Measurements from ENCODE around the gene EPHB2.

Gene EPHB2

DNA sequence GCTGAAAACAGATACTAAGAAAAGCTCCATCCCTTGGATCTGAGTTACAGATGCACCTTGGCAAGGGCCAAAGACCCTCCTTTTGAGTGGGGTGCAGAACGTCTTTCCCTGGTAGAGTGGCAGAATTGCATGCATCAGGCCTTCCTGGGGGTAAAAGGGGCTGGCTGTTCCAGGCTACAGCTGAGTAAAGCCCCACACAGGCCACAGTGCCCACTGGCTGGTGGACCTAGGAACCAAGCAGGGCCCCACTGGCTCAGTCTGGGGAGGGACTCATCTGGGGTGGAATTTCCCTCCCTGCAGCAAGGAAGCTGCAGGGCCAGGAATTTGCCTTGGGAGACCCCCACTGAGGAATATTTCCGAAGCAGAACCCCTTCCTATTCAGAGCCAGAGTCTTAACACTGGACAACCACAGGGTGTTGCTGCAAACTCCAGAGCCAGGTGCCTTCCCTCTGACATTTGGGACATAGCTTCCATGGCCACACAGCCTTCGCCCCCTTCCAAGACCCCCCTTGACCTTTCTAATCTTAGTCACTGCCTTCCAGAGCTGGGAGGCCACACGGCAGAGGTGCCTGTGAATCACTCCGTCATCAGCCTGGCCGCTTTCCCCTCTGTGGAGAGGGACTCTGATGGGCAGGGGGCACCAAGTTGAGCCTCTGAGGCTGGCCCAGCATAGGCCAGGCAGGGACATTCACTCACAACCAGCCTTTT lies 209.5 kb downstream of the EPHB2 start:
- H4K20me1 ChIP-seq (ENCODE audit: insufficient read depth, low read length), result no peaks in the 10 kb centered on the region
- no peak for DNase-seq
- peaks cover 84% of the 10 kb centered on the region for H3K27me3 ChIP-seq (replicated peaks; ENCODE audit: insufficient read depth, low read length)
- H3K9ac ChIP-seq (ENCODE audit: low read length), result no peak overlapping the region
- H3K9me3 ChIP-seq (replicated peaks; ENCODE audit: insufficient read depth, low read length), result no peaks in the 10 kb centered on the region
- H3K36me3 ChIP-seq (replicated peaks; ENCODE audit: insufficient read depth, low read length), result no peaks in the 10 kb centered on the region
- no peaks in the 10 kb centered on the region for H3K4me1 ChIP-seq (ENCODE audit: low read length)
- H3K27ac ChIP-seq (ENCODE audit: low read length), result no peak overlapping the region
- H2AFZ ChIP-seq (ENCODE audit: low read length), result no peak overlapping the region
- no peak overlapping the region for H3K4me2 ChIP-seq (ENCODE audit: low read depth, low read length)
- no peak for TF ChIP-seq EZH2phosphoT487 (IDR thresholded peaks at IDR 0.05; ENCODE audit: low read length)
- no peak for TF ChIP-seq EZH2 (optimal IDR thresholded peaks at IDR 0.05; ENCODE audit: low read depth, low read length)
- TF ChIP-seq, protein P1, sequence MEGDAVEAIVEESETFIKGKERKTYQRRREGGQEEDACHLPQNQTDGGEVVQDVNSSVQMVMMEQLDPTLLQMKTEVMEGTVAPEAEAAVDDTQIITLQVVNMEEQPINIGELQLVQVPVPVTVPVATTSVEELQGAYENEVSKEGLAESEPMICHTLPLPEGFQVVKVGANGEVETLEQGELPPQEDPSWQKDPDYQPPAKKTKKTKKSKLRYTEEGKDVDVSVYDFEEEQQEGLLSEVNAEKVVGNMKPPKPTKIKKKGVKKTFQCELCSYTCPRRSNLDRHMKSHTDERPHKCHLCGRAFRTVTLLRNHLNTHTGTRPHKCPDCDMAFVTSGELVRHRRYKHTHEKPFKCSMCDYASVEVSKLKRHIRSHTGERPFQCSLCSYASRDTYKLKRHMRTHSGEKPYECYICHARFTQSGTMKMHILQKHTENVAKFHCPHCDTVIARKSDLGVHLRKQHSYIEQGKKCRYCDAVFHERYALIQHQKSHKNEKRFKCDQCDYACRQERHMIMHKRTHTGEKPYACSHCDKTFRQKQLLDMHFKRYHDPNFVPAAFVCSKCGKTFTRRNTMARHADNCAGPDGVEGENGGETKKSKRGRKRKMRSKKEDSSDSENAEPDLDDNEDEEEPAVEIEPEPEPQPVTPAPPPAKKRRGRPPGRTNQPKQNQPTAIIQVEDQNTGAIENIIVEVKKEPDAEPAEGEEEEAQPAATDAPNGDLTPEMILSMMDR (IDR thresholded peaks at IDR 0.05; ENCODE audit: low read length), result no peak
- no peaks in the 10 kb centered on the region for H3K79me2 ChIP-seq (ENCODE audit: low read length)
- H3K4me3 ChIP-seq (ENCODE audit: low read length), result no peak overlapping the region
- H3F3A ChIP-seq (ENCODE audit: insufficient read depth, low read length), result no peaks in the 10 kb centered on the region
- no peaks in the 10 kb centered on the region for H3K9me2 ChIP-seq (replicated peaks; ENCODE audit: insufficient read depth, low read length)

DNA sequence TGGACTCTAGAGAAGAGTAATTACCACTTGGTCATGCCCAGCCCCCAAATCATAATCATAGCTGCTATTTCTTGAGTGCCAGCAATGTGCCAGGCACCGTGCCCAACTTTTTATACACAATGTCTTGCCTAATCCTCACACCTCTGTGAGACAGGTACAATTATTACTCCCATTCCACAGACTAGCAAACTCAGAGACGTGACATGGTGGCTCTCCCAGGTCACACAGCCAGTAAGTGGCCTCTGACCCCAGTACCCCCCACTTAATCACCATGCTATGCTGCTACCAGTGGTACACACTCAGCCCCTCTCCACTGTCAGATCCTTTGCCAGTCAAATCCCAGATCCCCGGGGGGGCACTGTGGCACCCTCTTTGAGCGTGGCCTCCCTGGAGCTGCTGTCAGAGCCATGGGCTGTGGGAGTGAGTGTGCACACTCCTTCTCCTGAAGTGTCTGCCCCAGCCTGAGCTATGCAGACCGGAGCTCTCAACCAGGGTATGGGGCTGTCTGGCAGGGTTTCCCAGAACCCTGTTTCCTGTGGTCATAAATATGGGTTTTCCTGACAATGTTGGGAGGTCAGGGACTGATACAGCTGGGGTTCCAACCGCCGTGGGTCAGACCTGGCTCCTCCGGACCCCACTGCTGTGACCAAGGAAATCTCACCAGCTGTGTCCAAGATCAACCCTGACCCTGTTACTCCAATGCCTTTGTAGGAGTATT lies 210.3 kb downstream of the EPHB2 start:
- H4K20me1 ChIP-seq (ENCODE audit: insufficient read depth, low read length), result no peaks in the 10 kb centered on the region
- no peaks in the 10 kb centered on the region for H3K36me3 ChIP-seq (replicated peaks; ENCODE audit: insufficient read depth, low read length)
- peaks cover 84% of the 10 kb centered on the region for H3K27me3 ChIP-seq (replicated peaks; ENCODE audit: insufficient read depth, low read length)

DNA sequence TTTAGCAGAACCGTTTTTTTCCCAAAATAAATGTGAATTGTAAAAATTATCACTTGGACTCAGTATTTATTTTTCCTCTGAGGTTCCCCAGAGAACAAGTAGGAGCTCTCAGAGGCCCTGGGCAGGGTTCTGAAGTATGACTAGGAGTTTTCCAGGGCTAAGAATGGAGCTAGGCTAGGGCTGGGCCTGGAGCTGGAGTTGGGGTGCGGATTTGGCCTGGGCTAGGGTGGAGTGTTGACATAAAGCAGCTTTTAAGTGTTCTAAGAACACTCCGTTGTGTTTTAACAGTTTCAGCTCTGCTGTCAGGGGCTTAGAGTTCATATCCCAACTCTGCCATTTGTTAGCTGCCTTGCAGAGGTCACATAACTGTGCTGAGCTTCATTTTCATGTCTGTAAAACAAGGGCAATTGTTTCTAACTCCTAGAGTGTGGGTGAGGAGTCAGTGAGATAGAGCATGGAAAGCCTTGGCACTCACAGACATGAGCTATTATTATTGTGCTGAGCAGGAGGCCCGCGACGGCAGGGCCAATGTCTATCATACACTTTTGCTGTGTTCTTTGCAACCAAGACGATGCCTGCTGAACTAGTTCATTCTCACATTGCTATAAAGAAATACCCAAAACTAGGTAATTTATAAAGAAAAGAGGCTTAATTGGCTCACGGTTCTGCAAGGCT lies 210.9 kb downstream of the EPHB2 start:
- H3K9ac ChIP-seq (ENCODE audit: low read length), result no peak overlapping the region
- TF ChIP-seq EZH2phosphoT487 (IDR thresholded peaks at IDR 0.05; ENCODE audit: low read length) (no peak), EZH2 (optimal IDR thresholded peaks at IDR 0.05; ENCODE audit: low read depth, low read length) (no peak)
- TF ChIP-seq, protein P1 (IDR thresholded peaks at IDR 0.05; ENCODE audit: low read length), result no peak
- no peaks in the 10 kb centered on the region for H3K4me1 ChIP-seq (ENCODE audit: low read length)
- H2AFZ ChIP-seq (ENCODE audit: low read length), result no peak overlapping the region
- no peak for DNase-seq
- H3K4me3 ChIP-seq (ENCODE audit: low read length), result no peak overlapping the region
- no peaks in the 10 kb centered on the region for H3F3A ChIP-seq (ENCODE audit: insufficient read depth, low read length)
- H4K20me1 ChIP-seq (ENCODE audit: insufficient read depth, low read length), result no peaks in the 10 kb centered on the region
- H3K9me2 ChIP-seq (replicated peaks; ENCODE audit: insufficient read depth, low read length), result no peaks in the 10 kb centered on the region
- H3K4me2 ChIP-seq (ENCODE audit: low read depth, low read length), result no peak overlapping the region
- H3K27ac ChIP-seq (ENCODE audit: low read length), result no peak overlapping the region
- no peaks in the 10 kb centered on the region for H3K79me2 ChIP-seq (ENCODE audit: low read length)
- H3K9me3 ChIP-seq (replicated peaks; ENCODE audit: insufficient read depth, low read length), result no peaks in the 10 kb centered on the region
- H3K36me3 ChIP-seq (replicated peaks; ENCODE audit: insufficient read depth, low read length), result no peaks in the 10 kb centered on the region
- peaks cover 85% of the 10 kb centered on the region for H3K27me3 ChIP-seq (replicated peaks; ENCODE audit: insufficient read depth, low read length)

More for the DNA sequence above, 210.3 kb downstream of the EPHB2 start:
- Histone ChIP-seq H3K4me2 (ENCODE audit: low read depth, low read length) (no peak overlapping the region), H3K9ac (ENCODE audit: low read length) (no peak overlapping the region), H3K9me2 (replicated peaks; ENCODE audit: insufficient read depth, low read length) (no peaks in the 10 kb centered on the region), H3K9me3 (replicated peaks; ENCODE audit: insufficient read depth, low read length) (no peaks in the 10 kb centered on the region), H2AFZ (ENCODE audit: low read length) (no peak overlapping the region), H3K4me3 (ENCODE audit: low read length) (no peak overlapping the region), H3F3A (ENCODE audit: insufficient read depth, low read length) (no peaks in the 10 kb centered on the region), H3K4me1 (ENCODE audit: low read length) (no peaks in the 10 kb centered on the region), H3K79me2 (ENCODE audit: low read length) (no peaks in the 10 kb centered on the region), H3K27ac (ENCODE audit: low read length) (no peak overlapping the region)
- TF ChIP-seq, protein P1 (IDR thresholded peaks at IDR 0.05; ENCODE audit: low read length), result no peak
- DNase-seq, result no peak

Data from MM.1S (cell line).